Measurements from ENCODE around the gene ACAA1.
"Not testable (repeated sequence)": the region's sequence is repeated elsewhere in the genome, so short reads cannot be mapped to it uniquely, and the experiment has no call there.

The ACAA1 gene

DNA sequence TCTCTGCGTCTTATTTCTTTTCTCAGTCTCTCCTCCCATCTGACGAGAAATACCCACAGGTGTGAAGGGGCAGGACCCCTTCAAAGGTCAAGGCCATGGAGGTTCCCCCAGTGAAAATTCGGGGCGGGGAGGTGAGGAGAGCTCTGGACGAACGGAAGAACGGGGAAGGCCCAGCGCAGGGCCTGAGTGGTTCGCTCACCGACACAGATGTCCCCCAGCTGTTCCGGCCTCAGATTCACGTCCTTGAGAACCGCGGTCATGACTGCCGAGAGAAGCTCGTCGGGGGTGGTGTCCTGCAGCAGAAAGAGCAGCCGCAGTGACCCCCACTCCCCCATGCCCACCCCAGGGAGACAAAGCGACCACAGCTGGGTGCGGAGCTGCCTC is 542 bp downstream of the ACAA1 start:
- TF ChIP-seq, protein P1, sequence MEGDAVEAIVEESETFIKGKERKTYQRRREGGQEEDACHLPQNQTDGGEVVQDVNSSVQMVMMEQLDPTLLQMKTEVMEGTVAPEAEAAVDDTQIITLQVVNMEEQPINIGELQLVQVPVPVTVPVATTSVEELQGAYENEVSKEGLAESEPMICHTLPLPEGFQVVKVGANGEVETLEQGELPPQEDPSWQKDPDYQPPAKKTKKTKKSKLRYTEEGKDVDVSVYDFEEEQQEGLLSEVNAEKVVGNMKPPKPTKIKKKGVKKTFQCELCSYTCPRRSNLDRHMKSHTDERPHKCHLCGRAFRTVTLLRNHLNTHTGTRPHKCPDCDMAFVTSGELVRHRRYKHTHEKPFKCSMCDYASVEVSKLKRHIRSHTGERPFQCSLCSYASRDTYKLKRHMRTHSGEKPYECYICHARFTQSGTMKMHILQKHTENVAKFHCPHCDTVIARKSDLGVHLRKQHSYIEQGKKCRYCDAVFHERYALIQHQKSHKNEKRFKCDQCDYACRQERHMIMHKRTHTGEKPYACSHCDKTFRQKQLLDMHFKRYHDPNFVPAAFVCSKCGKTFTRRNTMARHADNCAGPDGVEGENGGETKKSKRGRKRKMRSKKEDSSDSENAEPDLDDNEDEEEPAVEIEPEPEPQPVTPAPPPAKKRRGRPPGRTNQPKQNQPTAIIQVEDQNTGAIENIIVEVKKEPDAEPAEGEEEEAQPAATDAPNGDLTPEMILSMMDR (IDR thresholded peaks at IDR 0.05; ENCODE audit: low read depth, low read length), result no peak
- peak in 1 of 2 donors; percentile 43 for DNase-seq (ENCODE audit: low read depth in 2 of 2)
- peak overlapping the region; percentile 76 to 85 for H3K4me3 ChIP-seq (replicated peaks in 1 of 2; ENCODE audit: low read depth in 2 of 2, low read length in 2 of 2)

- DNase-seq (ENCODE audit: low read depth in 2 of 2), result not testable (repeated sequence)
- peak overlapping the region; percentile 76 to 85 for H3K4me3 ChIP-seq (replicated peaks in 1 of 2; ENCODE audit: low read depth in 2 of 2, low read length in 2 of 2)
Measured at GRCh38 chr3:38135621-38136277, 1.2 kb downstream of the ACAA1 start.

DNA sequence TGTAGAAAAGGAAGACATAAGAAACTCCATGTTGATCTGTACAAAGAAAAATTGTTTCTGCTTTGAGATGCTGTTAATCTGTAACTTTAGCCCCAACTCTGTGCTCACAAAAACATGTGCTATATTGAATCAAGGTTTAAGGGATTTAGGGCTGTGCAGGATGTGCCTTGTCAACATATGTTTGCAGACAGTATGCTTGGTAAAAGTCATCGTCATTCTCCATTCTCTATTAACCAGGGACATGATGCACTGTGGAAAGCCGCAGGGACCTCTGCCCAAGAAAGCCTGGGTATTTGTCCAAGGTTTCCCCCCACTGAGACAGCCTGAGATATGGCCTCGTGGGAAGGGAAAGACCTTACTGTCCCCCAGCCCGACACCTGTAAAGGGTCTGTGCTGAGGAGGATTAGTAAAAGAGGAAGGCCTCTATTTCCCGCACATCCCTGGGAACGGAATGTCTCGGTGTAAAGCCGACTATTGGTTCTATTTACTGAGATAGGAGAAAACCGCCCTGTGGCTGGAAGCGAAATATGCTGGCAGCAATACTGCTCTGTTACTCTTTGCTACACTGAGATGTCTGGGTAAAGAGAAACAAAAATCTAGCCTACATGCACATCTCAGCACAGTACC is 2.3 kb downstream of the ACAA1 start:
- DNase-seq (ENCODE audit: low read depth in 2 of 2); H3K4me3 ChIP-seq (replicated peaks in 1 of 2; ENCODE audit: low read depth in 2 of 2, low read length in 2 of 2): not testable (repeated sequence)

- TF ChIP-seq, protein P1 (IDR thresholded peaks at IDR 0.05; ENCODE audit: low read depth, low read length), result no peak
- H3K4me3 ChIP-seq (replicated peaks in 1 of 2; ENCODE audit: low read depth in 2 of 2, low read length in 2 of 2), result no peak overlapping the region
- no peak for DNase-seq (ENCODE audit: low read depth in 2 of 2)
Measured at GRCh38 chr3:38133557-38134405, 3.1 kb downstream of the ACAA1 start.

- no peak overlapping the region for H3K4me3 ChIP-seq (replicated peaks in 1 of 2; ENCODE audit: low read depth in 2 of 2, low read length in 2 of 2)
- TF ChIP-seq, protein P1 (IDR thresholded peaks at IDR 0.05; ENCODE audit: low read depth, low read length), result no peak
- DNase-seq (ENCODE audit: low read depth in 2 of 2), result no peak
Measured at GRCh38 chr3:38133209-38133556, 3.7 kb downstream of the ACAA1 start.

DNA sequence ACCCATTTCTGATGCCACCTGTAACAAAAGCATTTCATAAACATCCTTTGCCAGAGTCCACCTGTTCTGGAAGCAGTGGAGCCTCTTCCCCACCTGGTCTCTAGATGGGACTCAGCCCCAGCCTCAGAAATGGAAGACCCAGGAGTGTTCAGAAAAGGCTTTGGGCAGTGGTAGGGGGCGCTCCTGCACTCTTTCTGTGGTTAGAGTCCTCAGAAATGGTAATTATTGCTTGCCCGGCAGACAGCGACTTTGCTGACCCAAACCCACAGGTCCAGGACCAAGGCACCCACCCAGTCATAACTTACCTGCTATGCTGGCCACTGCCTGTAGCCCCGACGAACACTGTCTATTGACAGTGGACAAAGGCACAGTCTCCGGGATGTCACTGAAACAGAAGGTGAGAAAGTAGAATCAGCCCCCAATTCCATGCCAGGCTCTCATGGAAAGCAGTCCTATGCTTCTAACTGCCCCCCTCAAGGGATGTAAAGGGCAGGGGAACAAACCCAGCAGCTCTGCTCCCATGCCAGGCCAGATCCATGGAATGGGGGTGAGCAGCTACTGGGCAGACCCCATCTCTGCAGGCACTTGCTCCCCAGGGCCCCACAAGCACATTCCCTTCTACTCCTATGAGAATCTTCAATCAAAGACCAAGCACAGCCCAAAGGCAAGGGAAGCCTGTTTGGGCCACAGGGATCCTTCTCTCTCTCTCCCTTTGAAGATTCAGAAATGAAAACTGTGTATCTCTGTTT is 5.1 kb downstream of the ACAA1 start:
- TF ChIP-seq, protein P1 (IDR thresholded peaks at IDR 0.05; ENCODE audit: low read depth, low read length), result peak; percentile 74
- H3K4me3 ChIP-seq (replicated peaks in 1 of 2; ENCODE audit: low read depth in 2 of 2, low read length in 2 of 2), result no peak overlapping the region
- peak; percentile 56 for DNase-seq (ENCODE audit: low read depth in 2 of 2)

GRCh38 chr3:38130631-38131065 is 6.3 kb downstream of the ACAA1 start:
- TF ChIP-seq, protein P1 (IDR thresholded peaks at IDR 0.05; ENCODE audit: low read depth, low read length), result no peak
- no peak for DNase-seq (ENCODE audit: low read depth in 2 of 2)
- H3K4me3 ChIP-seq (replicated peaks in 1 of 2; ENCODE audit: low read depth in 2 of 2, low read length in 2 of 2), result no peak overlapping the region

All from cardiac fibroblast (primary cell).